ENCODE measurements around the gene PDK1. TPM values are rescaled to one million over a fixed set of nuclear protein-coding genes. Genes with fewer than 3 reads are reported as not detected.
"Not testable (repeated sequence)": the region's sequence is repeated elsewhere in the genome, so short reads cannot be mapped to it uniquely, and the experiment has no call there.

The PDK1 gene
- total RNA-seq, 2 experiments from 2014 or later = 42.8 to 44.9 TPM

DNA sequence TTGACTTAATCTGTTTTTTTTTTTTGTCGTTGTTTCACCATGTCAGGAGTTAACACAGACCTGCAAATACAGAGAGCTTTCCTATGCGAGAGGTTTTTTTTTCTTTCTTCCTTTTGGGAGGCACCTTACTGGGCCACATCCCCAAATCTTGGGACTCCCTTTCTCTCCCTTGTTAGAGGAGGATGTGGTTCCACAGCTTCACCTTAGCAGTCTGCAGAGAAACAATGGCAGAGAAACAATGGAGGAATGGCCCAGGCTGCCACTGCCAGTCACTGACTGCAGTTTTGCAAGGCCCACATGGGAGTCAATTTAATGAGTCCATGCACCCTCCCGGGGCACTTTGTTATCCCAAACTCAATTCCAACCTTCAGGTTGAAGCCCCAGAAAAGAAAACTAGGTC lies 20.8 kb upstream of the PDK1 start:
- ATAC-seq (ENCODE audit: low read depth) = no peak
- no peak for DNase-seq
- Mint-ChIP-seq H3K27me3 (no peaks in the 10 kb centered on the region), H3K27ac (no peak overlapping the region), H3K9me3 (peaks cover 32% of the 10 kb centered on the region), H3K4me3 (no peak overlapping the region), H3K4me1 (peaks cover 3% of the 10 kb centered on the region), H3K36me3 (peaks cover 54% of the 10 kb centered on the region)
- POLR2A ChIA-PET = no interaction called here

GRCh38 chr2:172537851-172538250 lies 18.0 kb upstream of the PDK1 start:
- H3K4me3 Mint-ChIP-seq; ATAC-seq (ENCODE audit: low read depth); H3K4me1 Mint-ChIP-seq; DNase-seq; H3K27ac Mint-ChIP-seq; POLR2A ChIA-PET; H3K27me3 Mint-ChIP-seq: not testable (repeated sequence)
- peaks cover 30% of the 10 kb centered on the region for H3K9me3 Mint-ChIP-seq
- H3K36me3 Mint-ChIP-seq = peaks cover 53% of the 10 kb centered on the region

- peaks cover 3% of the 10 kb centered on the region for H3K4me1 Mint-ChIP-seq
- no peak overlapping the region for H3K27ac Mint-ChIP-seq
- no peaks in the 10 kb centered on the region for H3K27me3 Mint-ChIP-seq
- no peak overlapping the region for H3K4me3 Mint-ChIP-seq
- DNase-seq = no peak
- peaks cover 55% of the 10 kb centered on the region for H3K36me3 Mint-ChIP-seq
- ATAC-seq (ENCODE audit: low read depth) = no peak
- H3K9me3 Mint-ChIP-seq = peaks cover 27% of the 10 kb centered on the region
- POLR2A ChIA-PET = interaction anchor here (0.5 kb wide), 1 partner anchor 372 kb away, joined by 7 read pairs; no protein-coding TSS in a partner anchor
These were observed 16.1 kb upstream of the PDK1 start for GRCh38 chr2:172539767-172540166.

GRCh38 chr2:172540421-172540820 lies 15.5 kb upstream of the PDK1 start:
- Mint-ChIP-seq H3K4me3 (no peak overlapping the region), H3K27me3 (no peaks in the 10 kb centered on the region), H3K9me3 (peaks cover 25% of the 10 kb centered on the region), H3K27ac (no peak overlapping the region), H3K36me3 (peaks cover 52% of the 10 kb centered on the region), H3K4me1 (no peaks in the 10 kb centered on the region)
- ATAC-seq (ENCODE audit: low read depth) (no peak), DNase-seq (no peak)
- POLR2A ChIA-PET = no interaction called here

DNA sequence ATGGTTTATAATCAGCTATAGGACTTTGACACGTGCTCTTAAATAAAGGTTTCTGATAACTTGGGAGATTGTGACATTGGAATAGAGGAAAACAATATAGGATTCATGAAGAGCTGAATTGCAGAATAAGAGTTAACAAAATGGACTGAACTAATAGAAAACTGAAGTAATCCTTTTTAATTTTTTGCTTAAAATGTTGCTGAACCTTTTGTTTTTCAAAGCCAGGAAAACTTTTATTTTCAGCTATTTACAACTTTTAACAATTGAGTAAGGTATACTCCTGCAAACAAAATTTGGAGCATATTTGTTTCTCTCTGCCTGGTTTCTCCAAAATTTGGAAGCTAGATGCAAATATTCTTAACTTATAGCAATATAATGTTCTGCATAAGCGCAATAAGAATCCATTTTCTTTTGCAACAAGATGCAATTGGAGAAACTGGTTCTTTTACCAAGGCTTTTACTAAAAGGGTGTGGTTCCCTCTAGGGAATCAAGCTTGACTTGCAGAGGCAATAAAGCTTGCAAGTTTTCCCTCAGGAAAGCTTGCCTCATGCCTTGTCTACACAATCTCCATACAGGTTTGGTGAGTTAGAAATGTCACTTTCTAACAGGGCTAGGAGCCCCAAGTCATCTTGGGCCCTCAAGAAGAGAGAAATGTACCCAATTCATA lies 10.3 kb upstream of the PDK1 start:
- ATAC-seq (ENCODE audit: low read depth) (no peak), DNase-seq (no peak)
- H3K4me3 Mint-ChIP-seq = no peak overlapping the region
- POLR2A ChIA-PET = no interaction called here
- H3K27me3 Mint-ChIP-seq = no peaks in the 10 kb centered on the region
- peaks cover 70% of the 10 kb centered on the region for H3K36me3 Mint-ChIP-seq
- H3K9me3 Mint-ChIP-seq = peaks cover 28% of the 10 kb centered on the region
- peaks cover 15% of the 10 kb centered on the region for H3K4me1 Mint-ChIP-seq
- H3K27ac Mint-ChIP-seq = no peak overlapping the region

DNA sequence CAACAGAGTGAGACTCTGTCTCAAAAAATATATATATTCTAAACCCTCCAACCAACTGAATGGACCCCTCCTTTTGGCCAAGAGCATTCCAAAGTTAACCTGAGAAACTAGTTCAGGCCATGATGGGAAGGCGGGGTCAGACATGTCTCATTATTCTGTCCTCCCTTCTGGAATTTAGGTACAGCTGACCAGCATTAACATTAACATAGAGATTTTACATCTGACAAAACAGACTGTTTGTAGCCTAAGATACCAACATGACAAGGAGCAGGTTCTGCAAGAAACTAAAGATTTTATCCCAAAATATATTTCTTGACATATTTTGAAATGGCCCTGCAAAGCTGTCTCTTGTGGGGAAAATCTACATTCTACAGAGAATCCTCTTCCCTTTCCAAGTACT lies 6.8 kb upstream of the PDK1 start:
- Mint-ChIP-seq H3K27ac (peak overlapping the region; percentile 54), H3K27me3 (peaks cover 4% of the 10 kb centered on the region), H3K4me1 (peaks cover 36% of the 10 kb centered on the region), H3K9me3 (peaks cover 15% of the 10 kb centered on the region), H3K4me3 (no peak overlapping the region), H3K36me3 (peaks cover 70% of the 10 kb centered on the region)
- POLR2A ChIA-PET = no interaction called here
- no peak for DNase-seq
- no peak for ATAC-seq (ENCODE audit: low read depth)

- Mint-ChIP-seq H3K27ac (peak overlapping the region; percentile 54), H3K4me3 (peak overlapping the region; percentile 71)
These were observed 6.1 kb upstream of the PDK1 start for GRCh38 chr2:172549802-172550201.

GRCh38 chr2:172550419-172550818 lies 5.5 kb upstream of the PDK1 start:
- H3K4me3 Mint-ChIP-seq = peak overlapping the region; percentile 71
- peaks cover 11% of the 10 kb centered on the region for H3K9me3 Mint-ChIP-seq
- peaks cover 4% of the 10 kb centered on the region for H3K27me3 Mint-ChIP-seq
- DNase-seq (no peak), ATAC-seq (ENCODE audit: low read depth) (no peak)
- POLR2A ChIA-PET = interaction anchor here (0.6 kb wide), 1 partner anchor 20 kb away, joined by 4 read pairs; no protein-coding TSS in a partner anchor
- peaks cover 42% of the 10 kb centered on the region for H3K4me1 Mint-ChIP-seq
- no peak overlapping the region for H3K27ac Mint-ChIP-seq
- peaks cover 66% of the 10 kb centered on the region for H3K36me3 Mint-ChIP-seq

More at GRCh38 chr2:172549802-172550201, 6.1 kb upstream of the PDK1 start:
- ATAC-seq (ENCODE audit: low read depth) = peak; percentile 22
- Mint-ChIP-seq H3K9me3 (peaks cover 13% of the 10 kb centered on the region), H3K36me3 (peaks cover 68% of the 10 kb centered on the region), H3K4me1 (peaks cover 39% of the 10 kb centered on the region)
- DNase-seq, H3K27me3 Mint-ChIP-seq: not testable (repeated sequence)
- POLR2A ChIA-PET = interaction anchor here (0.6 kb wide), 1 partner anchor 21 kb away, joined by 4 read pairs; no protein-coding TSS in a partner anchor

DNA sequence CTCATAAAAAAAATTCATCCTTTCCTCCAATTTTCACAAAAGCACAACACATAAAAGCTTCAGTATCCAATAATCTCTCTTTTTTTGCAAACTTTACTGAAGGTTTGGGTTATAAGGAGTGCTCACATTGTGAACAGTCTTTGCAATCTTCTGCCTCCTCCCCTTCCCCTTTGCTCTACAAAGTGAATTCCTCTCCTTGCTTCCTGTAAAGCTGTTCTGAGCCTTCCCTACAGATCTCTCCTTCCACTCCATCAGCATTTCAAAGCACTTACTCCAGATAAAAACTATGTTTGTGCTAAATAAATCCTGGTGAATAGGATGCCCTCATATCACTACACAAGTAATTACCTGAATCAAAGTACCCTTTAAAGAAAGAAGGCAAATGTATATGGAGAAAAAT lies 4.6 kb upstream of the PDK1 start:
- Mint-ChIP-seq H3K27me3 (peaks cover 4% of the 10 kb centered on the region), H3K36me3 (peaks cover 60% of the 10 kb centered on the region), H3K4me3 (no peak overlapping the region), H3K9me3 (peaks cover 9% of the 10 kb centered on the region), H3K27ac (peak overlapping the region; percentile 17), H3K4me1 (peaks cover 42% of the 10 kb centered on the region)
- DNase-seq (no peak), ATAC-seq (ENCODE audit: low read depth) (no peak)
- POLR2A ChIA-PET = interaction anchor here (1.1 kb wide), 1 partner anchor 37 kb away, joined by 3 read pairs; no protein-coding TSS in a partner anchor

GRCh38 chr2:172552547-172553291 lies 3.2 kb upstream of the PDK1 start:
- DNase-seq (no peak), ATAC-seq (ENCODE audit: low read depth) (no peak)
- Mint-ChIP-seq H3K4me1 (peaks cover 48% of the 10 kb centered on the region), H3K4me3 (no peak overlapping the region), H3K27ac (no peak overlapping the region), H3K27me3 (peaks cover 4% of the 10 kb centered on the region), H3K9me3 (peaks cover 5% of the 10 kb centered on the region), H3K36me3 (peaks cover 54% of the 10 kb centered on the region)
- POLR2A ChIA-PET = no interaction called here

DNA sequence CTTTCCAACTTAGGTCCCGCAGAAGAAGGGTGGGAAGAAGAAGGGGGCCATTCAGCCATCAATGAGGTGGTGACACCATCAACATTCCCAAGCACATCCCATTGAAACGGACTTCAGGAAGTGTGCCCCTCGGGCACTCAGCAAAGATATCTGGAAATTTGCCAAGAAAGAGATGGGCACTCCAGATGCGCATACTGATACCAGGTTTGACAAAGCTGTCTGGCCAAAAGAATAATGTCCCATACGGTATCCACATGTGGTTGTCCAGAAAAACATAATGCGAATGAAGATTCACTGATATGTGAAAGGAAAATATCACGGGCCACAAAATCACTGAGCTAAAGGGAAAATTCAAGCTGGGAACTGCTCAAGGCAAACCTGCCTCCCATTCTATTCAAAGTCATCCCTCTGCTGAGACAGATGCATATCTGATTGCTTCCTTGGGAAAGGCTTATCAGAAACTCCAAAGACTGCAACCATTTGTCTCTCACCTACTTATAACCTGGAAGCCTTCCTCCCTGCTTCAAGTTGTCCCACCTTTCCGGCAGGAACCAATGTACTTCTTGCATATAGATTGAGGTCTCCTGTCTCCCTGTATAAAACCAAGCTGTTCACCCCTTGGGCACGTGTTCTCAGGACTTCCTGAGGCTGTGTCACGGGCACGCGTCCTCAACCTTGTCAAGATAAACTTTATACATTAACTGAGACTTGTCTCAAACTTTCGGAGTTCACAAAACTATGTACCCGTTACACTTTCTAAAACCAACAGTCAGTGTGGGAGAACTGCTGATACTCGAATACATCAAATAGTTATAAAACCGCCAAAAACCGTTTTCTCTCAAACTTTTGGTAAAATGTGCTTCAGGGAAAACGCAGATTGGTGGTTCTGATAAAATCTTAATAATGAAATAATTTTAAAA lies 1.3 kb upstream of the PDK1 start:
- Mint-ChIP-seq H3K4me1 (peaks cover 53% of the 10 kb centered on the region), H3K27ac (peak overlapping the region; percentile 52), H3K36me3 (peaks cover 44% of the 10 kb centered on the region), H3K9me3 (no peaks in the 10 kb centered on the region), H3K4me3 (peak overlapping the region; percentile 89), H3K27me3 (peaks cover 4% of the 10 kb centered on the region)
- no peak for DNase-seq
- POLR2A ChIA-PET = interaction anchor here (0.7 to 1.5 kb wide), 4 partner anchors 43 to 61 kb away, joined by 3 to 11 read pairs (median 3); no protein-coding TSS in a partner anchor
- no peak for ATAC-seq (ENCODE audit: low read depth)

DNA sequence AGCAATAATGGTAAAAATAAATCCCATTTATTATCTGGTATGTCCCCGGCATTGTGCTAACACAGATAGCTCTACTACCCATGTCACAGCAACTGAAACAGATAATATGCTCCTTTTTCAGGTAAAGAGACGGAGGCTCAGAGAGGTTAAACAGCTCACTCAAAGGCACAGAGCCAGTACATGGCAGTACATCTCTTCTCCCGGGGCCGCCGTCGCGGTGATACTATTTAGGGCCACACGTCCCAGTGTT lies 693 bp upstream of the PDK1 start:
- ATAC-seq (ENCODE audit: low read depth) (peak; percentile 28), DNase-seq (no peak)
- Mint-ChIP-seq H3K4me1 (peaks cover 47% of the 10 kb centered on the region), H3K27ac (peak overlapping the region; percentile 91), H3K36me3 (peaks cover 41% of the 10 kb centered on the region), H3K4me3 (peak overlapping the region; percentile 89), H3K9me3 (no peaks in the 10 kb centered on the region), H3K27me3 (peaks cover 4% of the 10 kb centered on the region)
- POLR2A ChIA-PET = interaction anchor here (1.1 to 1.5 kb wide), 3 partner anchors 45 to 61 kb away, joined by 3 to 11 read pairs (median 3); no protein-coding TSS in a partner anchor

All from activated naive CD8-positive, alpha-beta T cell treated with anti-CD3 and anti-CD28 coated beads, Interleukin-2, amount 10 ng/mL, durations not matched to agents 7 days and 5 days (primary cell).